ENCODE data around the gene TMEM39B. TPM values are rescaled to one million over a fixed set of nuclear protein-coding genes. Genes with fewer than 3 reads are reported as not detected.

TMEM39B gene
- total RNA-seq, 1 experiment from 2014 or later: 12.1 TPM

DNA sequence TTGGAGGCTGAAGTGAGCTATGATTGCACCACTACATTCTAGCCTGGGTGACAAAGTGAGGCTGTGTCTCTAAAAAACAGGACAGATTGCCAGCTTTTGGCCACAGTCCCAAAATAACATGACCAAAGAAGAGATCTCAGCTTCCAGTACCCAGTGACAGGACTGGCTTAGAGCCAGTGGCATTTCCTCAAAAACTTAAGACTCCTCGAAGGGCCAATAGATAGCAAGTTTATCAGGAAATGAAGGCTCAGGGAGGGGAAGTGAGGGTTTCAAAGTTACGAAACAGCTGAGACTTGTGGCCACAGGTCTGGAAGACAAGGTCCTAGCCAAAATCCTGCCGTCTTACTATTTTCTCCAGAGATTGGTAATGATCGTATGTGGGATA, 6.3 kb upstream of the TMEM39B start:
- TF ChIP-seq, protein P1, sequence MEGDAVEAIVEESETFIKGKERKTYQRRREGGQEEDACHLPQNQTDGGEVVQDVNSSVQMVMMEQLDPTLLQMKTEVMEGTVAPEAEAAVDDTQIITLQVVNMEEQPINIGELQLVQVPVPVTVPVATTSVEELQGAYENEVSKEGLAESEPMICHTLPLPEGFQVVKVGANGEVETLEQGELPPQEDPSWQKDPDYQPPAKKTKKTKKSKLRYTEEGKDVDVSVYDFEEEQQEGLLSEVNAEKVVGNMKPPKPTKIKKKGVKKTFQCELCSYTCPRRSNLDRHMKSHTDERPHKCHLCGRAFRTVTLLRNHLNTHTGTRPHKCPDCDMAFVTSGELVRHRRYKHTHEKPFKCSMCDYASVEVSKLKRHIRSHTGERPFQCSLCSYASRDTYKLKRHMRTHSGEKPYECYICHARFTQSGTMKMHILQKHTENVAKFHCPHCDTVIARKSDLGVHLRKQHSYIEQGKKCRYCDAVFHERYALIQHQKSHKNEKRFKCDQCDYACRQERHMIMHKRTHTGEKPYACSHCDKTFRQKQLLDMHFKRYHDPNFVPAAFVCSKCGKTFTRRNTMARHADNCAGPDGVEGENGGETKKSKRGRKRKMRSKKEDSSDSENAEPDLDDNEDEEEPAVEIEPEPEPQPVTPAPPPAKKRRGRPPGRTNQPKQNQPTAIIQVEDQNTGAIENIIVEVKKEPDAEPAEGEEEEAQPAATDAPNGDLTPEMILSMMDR (IDR thresholded peaks at IDR 0.05; ENCODE audit: insufficient read depth in 1 of 2, low read depth in 1 of 2, low read length in 1 of 2, severe bottlenecking in 1 of 2, unreplicated experiment in 1 of 2): no peak
- no peak for DNase-seq
- CTCF ChIA-PET: no interaction called here
- peaks cover 6% of the 10 kb centered on the region for H3K4me1 Mint-ChIP-seq (ENCODE audit: low read depth, unreplicated experiment)
- no peaks in the 10 kb centered on the region for H3K9me3 Mint-ChIP-seq (ENCODE audit: unreplicated experiment)
- no peaks in the 10 kb centered on the region for H3K27me3 Mint-ChIP-seq (ENCODE audit: insufficient read depth, unreplicated experiment)
- POLR2A ChIA-PET: interaction anchor here (0.7 kb wide), 1 partner anchor 277 kb away, joined by 4 read pairs; no protein-coding TSS in a partner anchor
- no TSS peak for BruUV-seq (replicated peaks)
- H3K4me3 ChIP-seq (ENCODE audit: low read depth, low read length): no peak overlapping the region
- H3K27ac Mint-ChIP-seq (ENCODE audit: unreplicated experiment): no peak overlapping the region
- H3K4me3 Mint-ChIP-seq (ENCODE audit: unreplicated experiment): no peak overlapping the region
- peaks cover 46% of the 10 kb centered on the region for H3K36me3 Mint-ChIP-seq (ENCODE audit: insufficient read depth, unreplicated experiment)
- no peaks in the 10 kb centered on the region for H3K36me3 ChIP-seq (ENCODE audit: control insufficient read depth, insufficient read depth, low read length)
- H3K27me3 ChIP-seq (replicated peaks; ENCODE audit: control insufficient read depth, insufficient read depth, low read length): no peaks in the 10 kb centered on the region
- no peaks in the 10 kb centered on the region for H3K9me3 ChIP-seq
- intact Hi-C loops (cut with micrococcal nuclease; ENCODE audit: unreplicated experiment): no loop called here
- H3K4me1 ChIP-seq: no peaks in the 10 kb centered on the region

DNA sequence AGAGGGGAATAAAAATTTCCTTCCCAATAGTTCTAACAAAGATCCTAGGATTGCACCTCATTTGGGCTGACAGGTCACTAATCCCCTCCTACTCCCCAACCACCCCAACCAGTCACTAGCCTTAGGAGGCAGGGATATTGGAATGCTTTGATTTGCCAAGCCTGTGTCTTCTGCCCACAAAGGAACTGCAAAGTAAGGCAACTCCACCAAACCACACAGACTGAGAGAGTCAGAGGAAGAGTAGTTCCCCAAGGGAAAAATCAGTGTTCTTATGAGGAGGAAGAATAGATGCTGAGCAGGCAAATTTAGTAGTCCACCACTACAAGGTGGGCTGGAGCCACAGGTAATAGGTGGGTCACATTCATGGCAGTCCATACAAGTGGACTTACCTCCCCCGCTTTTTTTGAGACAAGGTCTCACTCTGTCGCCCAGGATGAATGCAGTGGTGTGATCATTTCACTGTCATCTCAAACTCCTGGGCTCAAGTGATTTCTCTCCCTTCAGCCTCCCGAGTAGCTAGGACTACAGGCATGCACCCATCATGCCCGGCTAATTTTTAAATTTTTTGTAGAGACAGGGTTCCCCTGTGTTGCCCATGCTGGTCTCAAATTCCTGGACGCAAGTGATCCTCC, 3.7 kb upstream of the TMEM39B start:
- Histone ChIP-seq H3K4me1 (no peaks in the 10 kb centered on the region), H3K27me3 (replicated peaks; ENCODE audit: control insufficient read depth, insufficient read depth, low read length) (no peaks in the 10 kb centered on the region), H3K9me3 (no peaks in the 10 kb centered on the region), H3K36me3 (ENCODE audit: control insufficient read depth, insufficient read depth, low read length) (no peaks in the 10 kb centered on the region), H3K4me3 (ENCODE audit: low read depth, low read length) (no peak overlapping the region)
- peaks cover 25% of the 10 kb centered on the region for H3K36me3 Mint-ChIP-seq (ENCODE audit: insufficient read depth, unreplicated experiment)
- no peak overlapping the region for H3K4me3 Mint-ChIP-seq (ENCODE audit: unreplicated experiment)
- H3K27me3 Mint-ChIP-seq (ENCODE audit: insufficient read depth, unreplicated experiment): no peaks in the 10 kb centered on the region
- intact Hi-C loops (cut with micrococcal nuclease; ENCODE audit: unreplicated experiment): no loop called here
- TF ChIP-seq, protein P1 (IDR thresholded peaks at IDR 0.05; ENCODE audit: insufficient read depth in 1 of 2, low read depth in 1 of 2, low read length in 1 of 2, severe bottlenecking in 1 of 2, unreplicated experiment in 1 of 2): no peak
- POLR2A ChIA-PET: no interaction called here
- H3K9me3 Mint-ChIP-seq (ENCODE audit: unreplicated experiment): no peaks in the 10 kb centered on the region
- peaks cover 16% of the 10 kb centered on the region for H3K4me1 Mint-ChIP-seq (ENCODE audit: low read depth, unreplicated experiment)
- CTCF ChIA-PET: no interaction called here
- no peak overlapping the region for H3K27ac Mint-ChIP-seq (ENCODE audit: unreplicated experiment)
- DNase-seq: no peak
- BruUV-seq (replicated peaks): no TSS peak

DNA sequence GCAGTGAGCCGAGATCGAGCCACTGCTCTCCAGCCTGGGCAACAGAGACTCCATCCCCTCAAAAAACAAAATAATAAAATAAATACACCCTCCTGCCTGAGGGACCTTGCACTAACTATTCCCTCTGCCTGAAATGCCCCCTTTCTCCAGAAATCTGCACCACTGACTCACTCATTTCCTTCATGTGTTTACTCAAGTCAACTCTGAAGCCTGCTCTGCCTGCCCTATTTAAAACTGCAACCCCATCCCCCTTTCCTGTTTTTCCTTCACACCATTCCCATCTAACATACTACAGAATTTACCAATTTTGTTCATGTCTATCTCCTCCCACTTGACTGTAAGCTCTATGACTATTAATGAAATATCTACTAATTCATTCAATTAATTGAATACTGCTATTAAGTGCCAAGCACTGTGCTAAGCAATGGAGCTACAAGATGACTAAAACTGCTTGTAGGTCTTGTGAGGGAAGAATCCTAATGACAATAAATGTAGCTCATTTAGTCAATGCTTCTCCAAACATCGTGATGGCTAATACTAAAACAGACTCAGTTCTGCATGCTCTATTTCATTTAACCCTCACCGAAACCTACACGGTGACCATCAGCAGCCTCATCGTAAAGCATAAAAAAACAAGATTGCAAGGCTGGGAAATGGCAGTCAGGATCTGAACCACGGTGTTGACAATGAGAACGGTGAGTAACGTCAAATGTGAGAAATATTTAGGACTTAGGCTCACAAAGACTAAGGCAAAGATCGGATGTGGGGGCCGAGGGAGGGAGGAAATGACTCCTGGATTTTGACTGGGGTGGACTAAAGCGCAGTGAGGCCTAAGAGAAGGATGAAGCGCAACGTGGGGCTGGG, 749 bp upstream of the TMEM39B start:
- CTCF ChIA-PET: interaction anchor here (1.2 to 2.2 kb wide), 2 partner anchors 9 to 28 kb away, joined by 4 to 9 read pairs; no protein-coding TSS in a partner anchor
- Histone ChIP-seq H3K9me3 (no peaks in the 10 kb centered on the region), H3K27me3 (replicated peaks; ENCODE audit: control insufficient read depth, insufficient read depth, low read length) (no peaks in the 10 kb centered on the region), H3K4me1 (no peaks in the 10 kb centered on the region), H3K36me3 (ENCODE audit: control insufficient read depth, insufficient read depth, low read length) (no peaks in the 10 kb centered on the region), H3K4me3 (ENCODE audit: low read depth, low read length) (peak overlapping the region; percentile 79)
- no peaks in the 10 kb centered on the region for H3K9me3 Mint-ChIP-seq (ENCODE audit: unreplicated experiment)
- TSS peak; percentile 50 for BruUV-seq (replicated peaks)
- peaks cover 15% of the 10 kb centered on the region for H3K36me3 Mint-ChIP-seq (ENCODE audit: insufficient read depth, unreplicated experiment)
- peak overlapping the region; percentile 88 for H3K4me3 Mint-ChIP-seq (ENCODE audit: unreplicated experiment)
- no peaks in the 10 kb centered on the region for H3K27me3 Mint-ChIP-seq (ENCODE audit: insufficient read depth, unreplicated experiment)
- TF ChIP-seq, protein P1 (IDR thresholded peaks at IDR 0.05; ENCODE audit: insufficient read depth in 1 of 2, low read depth in 1 of 2, low read length in 1 of 2, severe bottlenecking in 1 of 2, unreplicated experiment in 1 of 2): no peak
- intact Hi-C loops (cut with micrococcal nuclease; ENCODE audit: unreplicated experiment): loop anchor here (2.0 kb wide), 1 partner anchor 37 kb away; the partner anchor contains the start of gene KPNA6
- POLR2A ChIA-PET: interaction anchor here (1.2 kb wide), 1 partner anchor 107 kb away, joined by 8 read pairs; the partner anchor contains the start of gene TXLNA
- DNase-seq: no peak
- peaks cover 16% of the 10 kb centered on the region for H3K4me1 Mint-ChIP-seq (ENCODE audit: low read depth, unreplicated experiment)
- peak overlapping the region; percentile 76 for H3K27ac Mint-ChIP-seq (ENCODE audit: unreplicated experiment)
